Activated CD4-positive, alpha-beta T cell treated with anti-CD3 and anti-CD28 coated beads, Interleukin-2, amount 50 U/mL, for 24 hours (primary cell): ENCODE data around the gene MTX1.
"Not testable (repeated sequence)": the region's sequence is repeated elsewhere in the genome, so short reads cannot be mapped to it uniquely, and the experiment has no call there.

Source experiments
- DNase-seq, 2 donors: peaks; one replicate each; pipeline ENCODE4 v3.0.0-alpha.2; 2020; ENCODE audit warnings: low read depth in 1 of 2, low spot score in 1 of 2

MTX1 gene

DNA sequence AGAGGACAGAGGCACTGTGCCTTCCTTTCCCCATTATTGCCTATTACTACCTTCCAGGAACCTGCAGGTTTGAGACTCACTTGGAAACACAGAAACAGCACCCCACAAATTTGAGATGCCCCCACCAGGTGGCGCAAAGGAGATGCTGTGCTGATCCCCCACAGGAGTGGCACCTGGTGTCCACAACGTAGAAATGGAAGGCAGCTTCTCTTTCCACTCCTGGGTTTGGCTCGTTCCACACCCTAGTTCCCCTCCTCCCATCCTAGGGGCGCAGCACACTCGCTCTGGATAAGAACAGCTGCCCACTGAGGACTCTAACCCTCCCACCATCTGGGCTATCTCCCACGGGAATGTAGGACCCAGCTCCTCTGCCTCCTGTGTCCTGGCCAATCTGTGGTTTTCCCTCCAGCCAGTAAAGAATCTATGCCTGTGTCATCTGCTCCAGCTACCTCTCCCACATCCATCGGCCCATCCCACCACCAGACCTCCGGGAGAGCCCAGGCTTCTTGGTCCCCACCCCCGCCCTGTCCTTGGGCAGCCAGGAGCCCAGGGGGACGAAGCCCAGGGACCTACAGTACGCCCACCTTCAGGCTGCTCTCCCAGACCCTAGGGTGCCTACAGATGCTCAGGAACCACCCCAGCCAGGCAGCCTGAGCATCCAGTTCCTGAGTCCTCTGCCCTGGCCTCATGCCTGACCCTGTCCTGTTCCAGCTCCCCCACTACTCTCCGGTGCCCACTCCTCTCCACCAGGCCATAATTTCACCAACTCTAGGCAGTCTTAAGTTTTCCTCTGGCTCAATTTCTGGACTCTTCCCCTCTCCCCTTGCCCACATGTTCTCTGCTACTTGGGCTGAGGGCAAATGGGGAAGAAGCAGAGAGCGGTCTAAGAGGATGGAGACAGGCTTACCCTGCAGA, 1.3 kb upstream of the MTX1 start:
- peak; percentile 88 for DNase-seq

GRCh38 chr1:155207806-155208540, 522 bp upstream of the MTX1 start, which contains the start of gene THBS3:
TSS of gene THBS3 (minus strand) at chr1:155207897. CDS start at chr1:155207876, 21 bp downstream.
- no peak for DNase-seq

DNA sequence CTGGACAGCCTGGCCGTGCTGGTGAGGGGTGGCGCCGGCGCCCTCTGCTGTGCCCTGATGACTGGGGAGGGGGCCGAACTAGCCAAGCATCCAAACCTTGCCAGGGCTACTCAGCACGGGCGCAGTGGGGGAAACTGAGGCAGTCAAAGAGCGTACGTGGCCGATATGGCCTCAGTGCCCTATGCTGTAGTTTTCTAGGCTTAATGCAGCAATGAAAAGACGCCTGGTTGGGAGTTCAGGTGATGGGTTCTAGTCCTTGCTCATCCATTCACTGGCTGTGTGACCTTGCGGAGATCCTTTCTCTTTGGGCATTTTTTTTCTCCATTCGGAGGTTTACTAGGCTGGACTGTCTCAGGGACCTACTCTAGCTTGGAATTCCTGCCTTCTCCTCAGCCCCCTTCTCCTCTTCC, 822 bp downstream of the MTX1 start:
- no peak for DNase-seq

DNA sequence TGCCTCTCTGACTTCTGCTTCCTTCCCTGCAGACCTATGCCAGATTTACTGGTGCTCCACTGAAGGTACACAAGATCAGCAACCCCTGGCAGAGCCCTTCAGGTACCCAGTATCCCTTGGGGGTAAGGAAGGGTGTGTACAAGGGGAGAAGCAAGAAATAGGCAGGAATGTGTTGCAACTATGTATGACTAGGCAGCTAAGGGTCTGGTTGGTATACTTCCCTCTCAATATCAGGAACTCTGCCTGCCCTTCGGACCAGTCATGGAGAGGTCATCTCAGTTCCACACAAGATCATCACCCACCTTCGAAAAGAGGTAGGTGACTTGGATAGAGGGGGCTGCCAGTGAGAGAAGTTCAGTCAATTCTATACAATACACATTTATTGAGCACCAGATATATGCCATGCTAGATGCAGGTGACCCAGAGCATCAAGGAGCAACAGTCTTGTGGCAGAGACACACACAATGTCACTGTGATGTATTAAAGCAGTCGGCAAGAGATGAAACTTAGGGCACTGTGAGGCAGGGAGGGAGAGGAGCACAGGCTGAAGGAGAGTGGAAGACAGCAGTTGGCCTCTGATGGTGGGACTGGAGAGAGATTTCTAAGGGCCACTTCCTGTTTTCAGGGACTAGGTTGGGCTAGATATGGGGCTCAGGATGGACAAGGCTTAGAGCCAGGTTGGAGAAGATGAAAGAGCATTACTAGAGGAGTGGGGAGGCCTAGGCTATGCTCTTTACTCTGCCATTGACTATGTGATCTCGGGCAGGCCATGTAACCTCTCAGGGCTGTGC, 2.0 kb downstream of the MTX1 start:
- no peak for DNase-seq

- DNase-seq, result not testable (repeated sequence)
These were observed 3.0 kb downstream of the MTX1 start for GRCh38 chr1:155211381-155212050.

- DNase-seq, result not testable (repeated sequence)
These were observed 3.6 kb downstream of the MTX1 start for GRCh38 chr1:155212051-155212440.

- not testable (repeated sequence) for DNase-seq
These were observed 6.2 kb downstream of the MTX1 start for GRCh38 chr1:155214702-155215101.

GRCh38 chr1:155218854-155219591, 10.5 kb downstream of the MTX1 start:
- no peak for DNase-seq

- no peak for DNase-seq
These were observed 11.1 kb downstream of the MTX1 start for GRCh38 chr1:155219592-155220031.

DNA sequence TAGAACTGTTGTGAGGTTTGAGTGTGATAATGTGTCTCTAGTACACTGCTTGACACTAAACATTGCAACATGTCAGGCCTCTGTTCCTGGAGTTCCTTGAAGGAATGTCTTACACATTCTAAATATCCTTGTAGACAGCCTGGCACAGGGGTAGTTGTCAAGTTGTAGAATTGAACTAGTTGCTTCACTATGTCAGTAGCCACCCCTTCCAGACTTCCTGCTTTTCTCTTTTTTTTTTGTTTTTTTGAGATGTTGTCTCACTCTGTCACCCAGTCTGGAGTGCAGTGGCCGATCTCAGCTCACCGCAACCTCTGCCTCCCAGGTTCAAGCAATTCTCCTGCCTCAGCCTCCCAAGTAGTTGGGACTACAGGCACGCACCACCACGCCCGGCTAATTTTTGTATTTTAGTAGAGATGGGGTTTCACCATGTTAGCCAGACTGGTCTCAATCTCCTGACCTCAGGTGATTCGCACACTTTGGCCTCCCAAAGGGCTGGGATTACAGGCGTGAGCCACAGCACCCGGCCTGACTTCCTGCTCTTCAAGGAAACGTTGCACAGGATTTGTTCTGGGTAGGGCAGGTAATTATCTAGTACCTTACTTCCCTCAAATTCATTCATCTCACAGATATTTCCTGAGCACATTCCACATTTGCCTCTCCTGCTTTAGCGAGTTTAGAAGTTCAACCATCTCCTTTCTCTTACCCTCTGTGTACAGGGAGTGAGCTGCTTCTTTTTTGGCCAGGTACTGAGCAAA, 11.9 kb downstream of the MTX1 start:
- not testable (repeated sequence) for DNase-seq

- no peak for DNase-seq
These were observed 14.6 kb downstream of the MTX1 start for GRCh38 chr1:155223047-155223446.

- not testable (repeated sequence) for DNase-seq
These were observed 16.9 kb downstream of the MTX1 start for GRCh38 chr1:155225404-155225759.

GRCh38 chr1:155226188-155226909, 17.9 kb downstream of the MTX1 start:
- peak; percentile 52 to 71 for DNase-seq

DNA sequence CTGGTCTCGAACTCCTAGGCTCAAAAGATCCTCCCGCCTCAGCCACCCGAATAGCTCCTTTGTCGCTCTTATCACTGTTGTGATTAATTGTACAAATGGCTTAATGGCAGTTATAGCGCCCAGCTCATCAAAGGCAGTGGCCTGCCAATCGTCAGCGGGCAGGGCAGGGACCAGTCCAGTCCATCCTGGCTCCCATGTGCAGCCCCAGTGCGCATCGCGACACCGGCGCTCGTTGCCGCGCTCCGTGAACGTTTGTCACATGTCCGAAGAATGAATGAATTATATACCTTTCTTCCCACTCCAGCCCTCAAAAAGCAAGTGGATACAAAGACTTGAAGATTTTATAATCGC, 18.4 kb downstream of the MTX1 start:
- peak in 1 of 2 donors; percentile 44 for DNase-seq

- DNase-seq, result peak; percentile 97 to 99
These were observed 19.0 kb downstream of the MTX1 start for GRCh38 chr1:155227261-155228095.

- no peak for DNase-seq
These were observed 19.6 kb downstream of the MTX1 start for GRCh38 chr1:155228096-155228427.

- not testable (repeated sequence) for DNase-seq
These were observed 22.8 kb downstream of the MTX1 start for GRCh38 chr1:155231302-155231701.
